Activated CD4-positive, alpha-beta T cell treated with anti-CD3 and anti-CD28 coated beads for 48 hours (primary cell): ENCODE measurements around the gene WDR54.

Source experiments
- DNase-seq: peaks from one replicate; pipeline ENCODE4 v3.0.0-alpha.2; 2020

Gene WDR54

GRCh38 chr2:74421221-74421870, at the start of gene WDR54, which contains the start of gene C2orf81:
WDR54 (plus strand) TSS chr2:74421730; CDS start chr2:74422154, 424 bp downstream.
C2orf81 (minus strand) TSS chr2:74421619; CDS start chr2:74421560, 59 bp downstream.
- DNase-seq, result peak; percentile 97

GRCh38 chr2:74372674-74373073, 48.9 kb upstream of the WDR54 start:
- no peak for DNase-seq

- no peak for DNase-seq
Observed at GRCh38 chr2:74373221-74373676, 48.3 kb upstream of the WDR54 start.

GRCh38 chr2:74373985-74374384, 47.5 kb upstream of the WDR54 start:
- no peak for DNase-seq

GRCh38 chr2:74374509-74375205, 46.9 kb upstream of the WDR54 start:
- DNase-seq, result no peak

- no peak for DNase-seq
Observed at GRCh38 chr2:74375838-74376237, 45.7 kb upstream of the WDR54 start.

- no peak for DNase-seq
Observed at GRCh38 chr2:74378007-74378406, 43.5 kb upstream of the WDR54 start.

- DNase-seq, result peak; percentile 28
Observed at GRCh38 chr2:74379851-74380789, 41.4 kb upstream of the WDR54 start, which contains the start of gene DCTN1. DCTN1 (minus strand) TSS chr2:74380311; CDS start chr2:74380037, 274 bp downstream.

- no peak for DNase-seq
Observed at GRCh38 chr2:74381751-74382150, 39.8 kb upstream of the WDR54 start.

GRCh38 chr2:74383254-74383653, 38.3 kb upstream of the WDR54 start:
- no peak for DNase-seq

GRCh38 chr2:74384051-74384450, 37.5 kb upstream of the WDR54 start:
- no peak for DNase-seq

- DNase-seq, result no peak
Observed at GRCh38 chr2:74385396-74385795, 36.1 kb upstream of the WDR54 start.

GRCh38 chr2:74387346-74387745, 34.2 kb upstream of the WDR54 start:
- DNase-seq, result no peak

GRCh38 chr2:74390606-74391005, 30.9 kb upstream of the WDR54 start:
- DNase-seq, result no peak

GRCh38 chr2:74391209-74391579, 30.3 kb upstream of the WDR54 start:
- DNase-seq, result no peak

- DNase-seq, result peak; percentile 96
Observed at GRCh38 chr2:74391580-74392448, 29.7 kb upstream of the WDR54 start.

GRCh38 chr2:74392449-74392743, 29.1 kb upstream of the WDR54 start:
- DNase-seq, result no peak

GRCh38 chr2:74393525-74393924, 28.0 kb upstream of the WDR54 start:
- DNase-seq, result no peak

- DNase-seq, result no peak
Observed at GRCh38 chr2:74396149-74396548, 25.4 kb upstream of the WDR54 start.

- DNase-seq, result no peak
Observed at GRCh38 chr2:74399785-74400184, 21.7 kb upstream of the WDR54 start.

- DNase-seq, result no peak
Observed at GRCh38 chr2:74401891-74402290, 19.6 kb upstream of the WDR54 start.

- no peak for DNase-seq
Observed at GRCh38 chr2:74406035-74406434, 15.5 kb upstream of the WDR54 start.
